Measurements from ENCODE around the gene SOAT2. TPM values are rescaled to one million over a fixed set of nuclear protein-coding genes. Genes with fewer than 3 reads are reported as not detected.

Gene SOAT2
- polyA plus RNA-seq, 1 donor (not counting 4 experiments of a cell fraction or from before 2014, with no cell fraction given), result not detected

DNA sequence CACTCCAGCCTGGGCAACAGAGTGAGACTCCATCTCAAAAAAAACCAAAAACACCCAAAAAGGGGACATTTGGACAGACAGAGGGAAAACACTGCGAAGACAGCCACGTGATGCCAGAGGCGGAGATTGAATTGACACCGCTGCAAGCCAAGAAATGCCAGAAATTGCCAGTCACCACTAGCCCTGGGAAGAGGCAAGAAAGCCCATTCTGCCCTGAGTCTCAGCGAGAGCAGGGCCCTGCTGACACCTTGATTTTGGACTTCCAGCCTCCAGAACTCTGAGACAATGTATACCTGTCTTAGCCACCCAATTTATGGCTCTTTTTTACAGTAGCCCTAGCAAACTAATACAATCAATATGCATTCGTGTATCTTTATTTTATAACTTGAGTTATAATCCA is 13.2 kb upstream of the SOAT2 start:
- TF ChIP-seq, protein P1, sequence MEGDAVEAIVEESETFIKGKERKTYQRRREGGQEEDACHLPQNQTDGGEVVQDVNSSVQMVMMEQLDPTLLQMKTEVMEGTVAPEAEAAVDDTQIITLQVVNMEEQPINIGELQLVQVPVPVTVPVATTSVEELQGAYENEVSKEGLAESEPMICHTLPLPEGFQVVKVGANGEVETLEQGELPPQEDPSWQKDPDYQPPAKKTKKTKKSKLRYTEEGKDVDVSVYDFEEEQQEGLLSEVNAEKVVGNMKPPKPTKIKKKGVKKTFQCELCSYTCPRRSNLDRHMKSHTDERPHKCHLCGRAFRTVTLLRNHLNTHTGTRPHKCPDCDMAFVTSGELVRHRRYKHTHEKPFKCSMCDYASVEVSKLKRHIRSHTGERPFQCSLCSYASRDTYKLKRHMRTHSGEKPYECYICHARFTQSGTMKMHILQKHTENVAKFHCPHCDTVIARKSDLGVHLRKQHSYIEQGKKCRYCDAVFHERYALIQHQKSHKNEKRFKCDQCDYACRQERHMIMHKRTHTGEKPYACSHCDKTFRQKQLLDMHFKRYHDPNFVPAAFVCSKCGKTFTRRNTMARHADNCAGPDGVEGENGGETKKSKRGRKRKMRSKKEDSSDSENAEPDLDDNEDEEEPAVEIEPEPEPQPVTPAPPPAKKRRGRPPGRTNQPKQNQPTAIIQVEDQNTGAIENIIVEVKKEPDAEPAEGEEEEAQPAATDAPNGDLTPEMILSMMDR (optimal IDR thresholded peaks at IDR 0.05 in 1 of 3, IDR thresholded peaks at IDR 0.05 in 1 of 3, conservative IDR thresholded peaks at IDR 0.05 in 1 of 3; ENCODE audit: extremely low read depth in 1 of 3, insufficient read depth in 2 of 3, low read length in 3 of 3), result no peak
- no peak for TF ChIP-seq EZH2 (IDR thresholded peaks at IDR 0.05; ENCODE audit: low read length)
- H4K20me1 ChIP-seq (ENCODE audit: control insufficient read depth, extremely low read depth, insufficient read depth, low read length), result no peaks in the 10 kb centered on the region
- dilution Hi-C loops (cut with MboI; ENCODE audit: extremely low pct_ligation_motif_present, low sequenced_read_pairs), result no loop called here

DNA sequence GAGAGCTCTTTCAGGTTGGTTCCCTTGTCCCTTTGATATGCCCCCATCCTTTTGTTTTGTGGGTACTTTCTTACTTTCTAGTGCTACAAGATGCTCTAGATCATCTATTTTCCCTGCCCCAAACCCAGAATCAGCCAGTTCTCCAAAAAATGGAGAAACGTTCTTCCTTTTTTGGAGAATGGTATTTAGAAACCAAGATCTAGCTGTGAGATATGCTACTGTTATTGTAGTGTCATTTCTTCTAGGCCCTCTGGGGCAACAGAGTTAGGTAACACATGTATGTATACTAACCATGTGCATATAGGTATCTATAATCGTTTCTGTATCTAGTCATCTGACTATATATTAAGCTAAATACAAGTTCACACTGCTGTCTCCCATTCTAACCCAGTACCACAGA is 12.7 kb upstream of the SOAT2 start:
- FAIRE-seq (no peak), DNase-seq (ENCODE audit: low read depth, low spot score) (no peak)
- Histone ChIP-seq H3K36me3 (ENCODE audit: control insufficient read depth in 2 of 2, extremely low read depth in 1 of 2, insufficient read depth in 2 of 2, low read length in 2 of 2) (no peaks in the 10 kb centered on the region), H3K4me3 (ENCODE audit: control insufficient read depth in 2 of 3, extremely low read depth in 1 of 3, insufficient read depth in 2 of 3, low read depth in 1 of 3, low read length in 3 of 3) (no peak overlapping the region), H3K27ac (ENCODE audit: control insufficient read depth, insufficient read depth, low read length) (no peak overlapping the region), H3K79me2 (ENCODE audit: control insufficient read depth, insufficient read depth, low read length) (no peaks in the 10 kb centered on the region), H2AFZ (ENCODE audit: control insufficient read depth, low read length) (no peak overlapping the region), H3K27me3 (ENCODE audit: control insufficient read depth, extremely low read depth, insufficient read depth, low read length) (no peaks in the 10 kb centered on the region), H3K4me1 (ENCODE audit: control insufficient read depth, extremely low read depth, insufficient read depth, low read length) (no peaks in the 10 kb centered on the region), H3K9me1 (ENCODE audit: control insufficient read depth, extremely low read depth, insufficient read depth, low read length) (no peaks in the 10 kb centered on the region), H3K4me2 (ENCODE audit: control insufficient read depth, extremely low read depth, insufficient read depth, low read depth, low read length) (no peak overlapping the region), H4K20me1 (ENCODE audit: control insufficient read depth, extremely low read depth, insufficient read depth, low read length) (no peaks in the 10 kb centered on the region), H3K9ac (ENCODE audit: control insufficient read depth, extremely low read depth, insufficient read depth, low read length) (no peak overlapping the region), H3K9me3 (ENCODE audit: control insufficient read depth, low read depth, low read length) (no peaks in the 10 kb centered on the region)
- TF ChIP-seq EZH2 (IDR thresholded peaks at IDR 0.05; ENCODE audit: low read length), result no peak
- TF ChIP-seq, protein P1 (optimal IDR thresholded peaks at IDR 0.05 in 1 of 3, IDR thresholded peaks at IDR 0.05 in 1 of 3, conservative IDR thresholded peaks at IDR 0.05 in 1 of 3; ENCODE audit: extremely low read depth in 1 of 3, insufficient read depth in 2 of 3, low read length in 3 of 3), result no peak
- dilution Hi-C loops (cut with MboI; ENCODE audit: extremely low pct_ligation_motif_present, low sequenced_read_pairs), result no loop called here

More for the DNA sequence above, 13.2 kb upstream of the SOAT2 start:
- Histone ChIP-seq H3K9ac (ENCODE audit: control insufficient read depth, extremely low read depth, insufficient read depth, low read length) (no peak overlapping the region), H3K4me3 (ENCODE audit: control insufficient read depth in 2 of 3, extremely low read depth in 1 of 3, insufficient read depth in 2 of 3, low read depth in 1 of 3, low read length in 3 of 3) (no peak overlapping the region), H3K4me2 (ENCODE audit: control insufficient read depth, extremely low read depth, insufficient read depth, low read depth, low read length) (no peak overlapping the region), H3K9me3 (ENCODE audit: control insufficient read depth, low read depth, low read length) (no peaks in the 10 kb centered on the region), H3K79me2 (ENCODE audit: control insufficient read depth, insufficient read depth, low read length) (no peaks in the 10 kb centered on the region), H3K36me3 (ENCODE audit: control insufficient read depth in 2 of 2, extremely low read depth in 1 of 2, insufficient read depth in 2 of 2, low read length in 2 of 2) (no peaks in the 10 kb centered on the region), H3K4me1 (ENCODE audit: control insufficient read depth, extremely low read depth, insufficient read depth, low read length) (no peaks in the 10 kb centered on the region), H3K9me1 (ENCODE audit: control insufficient read depth, extremely low read depth, insufficient read depth, low read length) (no peaks in the 10 kb centered on the region), H2AFZ (ENCODE audit: control insufficient read depth, low read length) (no peak overlapping the region), H3K27me3 (ENCODE audit: control insufficient read depth, extremely low read depth, insufficient read depth, low read length) (no peaks in the 10 kb centered on the region), H3K27ac (ENCODE audit: control insufficient read depth, insufficient read depth, low read length) (no peak overlapping the region)
- FAIRE-seq (no peak), DNase-seq (ENCODE audit: low read depth, low spot score) (no peak)

All from keratinocyte (primary cell).